ENCODE data around the gene PSMA7.
A peak's percentile ranks its signal among the peaks of the same experiment; 100 is the strongest.

Gene PSMA7

GRCh38 chr20:62174021-62174804, 31.0 kb upstream of the PSMA7 start:
- DNase-seq (ENCODE audit: insufficient read length, low spot score) (no peak), FAIRE-seq (peak; percentile 68)

- DNase-seq (ENCODE audit: insufficient read length, low spot score) (no peak), FAIRE-seq (peak; percentile 83)
These were observed 29.5 kb upstream of the PSMA7 start for GRCh38 chr20:62172666-62173065.

GRCh38 chr20:62171245-62171644, 28.1 kb upstream of the PSMA7 start:
- FAIRE-seq (no peak), DNase-seq (ENCODE audit: insufficient read length, low spot score) (no peak)

- FAIRE-seq (no peak), DNase-seq (ENCODE audit: insufficient read length, low spot score) (no peak)
These were observed 27.3 kb upstream of the PSMA7 start for GRCh38 chr20:62170536-62170935.

DNA sequence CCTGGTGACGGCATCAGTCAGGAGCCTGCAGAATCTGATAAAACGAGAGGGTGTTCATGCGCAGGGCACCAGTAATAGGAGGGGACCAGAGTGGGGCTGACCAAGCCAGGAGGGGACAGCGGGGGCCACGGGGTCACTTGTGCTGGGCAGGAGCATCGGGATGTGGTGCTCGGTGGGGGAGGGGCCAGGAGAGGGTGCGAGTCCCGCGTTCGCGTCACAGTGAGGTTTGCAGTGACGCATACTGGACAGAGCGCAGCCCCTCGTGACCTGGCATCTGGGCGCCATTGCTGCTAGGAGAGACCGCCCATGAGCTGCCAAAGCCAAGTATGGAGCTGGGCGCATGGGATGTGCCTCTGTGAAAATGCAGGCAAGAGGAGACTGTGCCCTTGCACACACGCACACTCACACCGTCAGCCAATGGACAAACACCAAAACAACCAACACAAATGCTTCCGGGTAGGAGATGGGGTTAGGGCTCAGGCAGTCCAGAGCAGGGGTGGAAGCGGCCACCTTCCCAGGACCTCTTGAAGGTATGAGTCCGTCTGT, 25.8 kb upstream of the PSMA7 start:
- DNase-seq (ENCODE audit: insufficient read length, low spot score) (no peak), FAIRE-seq (peak; percentile 76)

- DNase-seq (ENCODE audit: insufficient read length, low spot score): no peak
- peak; percentile 90 for FAIRE-seq
These were observed 24.9 kb upstream of the PSMA7 start for GRCh38 chr20:62168061-62168460.

GRCh38 chr20:62167474-62167873, 24.3 kb upstream of the PSMA7 start:
- DNase-seq (ENCODE audit: insufficient read length, low spot score): no peak
- peak; percentile 58 for FAIRE-seq

GRCh38 chr20:62165762-62166399, 22.7 kb upstream of the PSMA7 start:
- DNase-seq (ENCODE audit: insufficient read length, low spot score): no peak
- peak; percentile 91 for FAIRE-seq

DNA sequence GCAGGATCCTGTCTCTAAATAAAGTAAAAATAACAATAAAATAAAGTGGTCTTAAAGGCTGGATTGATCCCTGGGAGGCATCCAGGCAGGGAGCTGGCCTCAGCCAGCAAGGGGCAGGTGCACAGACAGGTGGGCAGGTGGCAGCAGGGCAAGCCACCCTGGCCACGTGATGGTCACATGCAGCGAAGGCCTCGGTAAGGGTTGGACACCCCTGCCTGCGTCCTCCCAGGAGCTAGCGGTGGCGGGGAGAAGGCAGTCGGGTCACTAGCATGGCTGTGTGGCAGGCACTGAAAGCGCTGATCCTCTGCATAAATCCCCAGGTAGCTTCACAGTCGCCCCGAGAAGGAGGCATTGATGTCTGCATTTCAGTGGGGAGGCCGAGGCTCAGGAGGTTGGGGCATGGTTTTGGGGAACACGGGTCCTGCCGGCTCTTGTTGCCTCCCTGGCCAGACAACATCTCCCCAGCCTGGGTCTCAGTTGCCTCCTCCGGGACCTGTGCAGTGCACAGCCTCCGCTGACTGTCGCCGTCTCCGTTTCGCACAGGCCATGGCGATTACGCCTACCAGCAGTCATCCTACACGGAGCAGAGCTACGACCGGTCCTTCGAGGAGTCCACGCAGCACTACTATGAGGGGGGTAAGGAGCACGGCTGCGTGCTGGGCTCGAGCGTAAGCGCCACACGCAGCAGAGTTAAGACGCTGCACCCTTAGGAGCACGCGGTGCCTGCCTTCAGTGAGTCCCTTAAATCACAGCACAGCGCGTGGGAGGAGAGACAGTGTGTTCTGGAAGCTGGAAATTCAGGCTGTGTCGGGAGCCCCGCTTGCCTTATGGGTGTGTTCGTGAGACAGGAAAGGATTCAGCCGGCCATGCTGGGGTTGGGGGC, 21.9 kb upstream of the PSMA7 start:
- DNase-seq (ENCODE audit: insufficient read length, low spot score) (no peak), FAIRE-seq (peak; percentile 74)

- DNase-seq (ENCODE audit: insufficient read length, low spot score) (no peak), FAIRE-seq (no peak)
These were observed 21.0 kb upstream of the PSMA7 start for GRCh38 chr20:62163986-62164762.

DNA sequence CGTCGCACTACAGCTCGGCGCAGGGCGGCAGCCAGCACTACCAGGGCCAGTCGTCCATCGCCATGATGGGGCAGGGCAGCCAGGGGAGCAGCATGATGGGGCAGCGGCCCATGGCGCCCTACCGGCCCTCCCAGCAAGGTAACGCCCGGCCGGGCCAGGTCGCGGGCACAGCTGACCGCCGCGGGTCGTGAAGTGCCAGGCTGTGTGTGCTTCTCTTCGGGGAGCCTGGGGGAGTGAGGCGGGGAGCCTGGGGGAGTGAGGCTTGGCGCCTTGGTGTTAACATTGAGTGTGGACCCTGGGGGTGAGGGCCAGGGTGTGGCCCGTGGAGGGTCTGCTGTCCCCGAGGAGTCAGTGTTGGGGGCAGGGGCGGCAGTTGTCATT, 20.3 kb upstream of the PSMA7 start:
- DNase-seq (ENCODE audit: insufficient read length, low spot score): no peak
- FAIRE-seq: peak; percentile 52

- DNase-seq (ENCODE audit: insufficient read length, low spot score) (no peak), FAIRE-seq (peak; percentile 94)
These were observed 19.7 kb upstream of the PSMA7 start for GRCh38 chr20:62162765-62163484.

DNA sequence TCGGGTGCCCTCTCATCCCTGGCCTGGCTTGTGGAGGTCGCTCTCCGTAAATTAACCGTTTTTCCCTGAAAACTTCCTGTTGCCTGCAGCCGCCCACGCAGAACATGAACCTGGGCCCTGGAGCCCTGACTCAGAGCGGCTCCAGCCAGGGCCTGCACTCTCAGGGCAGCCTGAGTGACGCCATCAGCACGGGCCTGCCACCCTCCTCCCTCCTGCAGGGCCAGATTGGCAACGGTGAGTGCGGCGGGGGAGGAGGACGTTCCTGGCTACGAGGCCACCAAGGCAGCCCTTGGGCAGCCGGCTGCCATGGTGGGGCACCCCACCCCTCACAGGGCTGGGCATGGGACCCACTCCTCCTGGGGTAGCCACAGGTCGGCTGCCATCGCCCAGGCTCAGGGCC, 18.2 kb upstream of the PSMA7 start:
- FAIRE-seq: peak; percentile 100
- peak; percentile 94 for DNase-seq (ENCODE audit: insufficient read length, low spot score)

DNA sequence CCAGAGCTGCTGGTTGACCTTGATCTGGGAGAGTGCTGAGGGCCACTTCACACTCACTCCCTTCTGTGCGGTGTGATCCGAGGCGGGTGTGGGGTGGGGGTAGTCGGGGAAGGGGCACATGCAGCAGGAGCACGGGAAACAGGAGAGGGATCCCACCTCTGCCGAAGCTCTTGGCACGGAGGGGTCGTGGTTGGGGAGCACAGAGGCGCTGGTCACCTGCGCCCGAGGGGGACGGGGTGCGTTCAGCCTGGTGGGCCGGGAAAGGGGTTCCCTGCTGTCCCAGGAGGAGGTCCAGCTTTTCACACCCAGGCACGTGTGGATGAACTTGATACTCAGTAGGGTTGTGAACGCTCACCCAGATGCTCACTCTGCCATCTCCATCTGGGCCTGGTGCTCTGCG, 17.7 kb upstream of the PSMA7 start:
- no peak for DNase-seq (ENCODE audit: insufficient read length, low spot score)
- no peak for FAIRE-seq

- no peak for DNase-seq (ENCODE audit: insufficient read length, low spot score)
- no peak for FAIRE-seq
These were observed 17.1 kb upstream of the PSMA7 start for GRCh38 chr20:62160253-62160652.

DNA sequence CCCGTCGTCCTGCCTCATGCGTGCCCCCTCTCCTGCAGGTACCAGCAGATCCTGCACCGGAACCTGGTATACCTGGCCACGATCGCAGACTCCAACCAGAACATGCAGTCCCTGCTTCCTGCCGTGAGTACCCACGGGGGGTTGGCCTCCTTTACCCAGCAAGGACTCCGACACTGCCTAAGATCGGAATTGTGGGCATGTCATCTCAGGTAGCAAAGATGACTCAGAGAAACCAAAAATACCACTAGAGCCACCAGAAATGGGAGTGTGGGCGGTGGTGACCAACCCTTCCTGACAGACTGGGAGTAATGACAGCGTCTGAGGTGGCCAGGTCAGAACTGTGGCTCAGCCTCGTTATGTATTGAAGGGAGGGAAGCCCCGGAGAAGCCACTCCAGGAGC, 16.6 kb upstream of the PSMA7 start:
- DNase-seq (ENCODE audit: insufficient read length, low spot score) (peak; percentile 86), FAIRE-seq (peak; percentile 99)

GRCh38 chr20:62159052-62159451, 15.9 kb upstream of the PSMA7 start:
- DNase-seq (ENCODE audit: insufficient read length, low spot score): no peak
- peak; percentile 87 for FAIRE-seq

GRCh38 chr20:62158541-62158940, 15.3 kb upstream of the PSMA7 start:
- DNase-seq (ENCODE audit: insufficient read length, low spot score): no peak
- FAIRE-seq: peak; percentile 86

DNA sequence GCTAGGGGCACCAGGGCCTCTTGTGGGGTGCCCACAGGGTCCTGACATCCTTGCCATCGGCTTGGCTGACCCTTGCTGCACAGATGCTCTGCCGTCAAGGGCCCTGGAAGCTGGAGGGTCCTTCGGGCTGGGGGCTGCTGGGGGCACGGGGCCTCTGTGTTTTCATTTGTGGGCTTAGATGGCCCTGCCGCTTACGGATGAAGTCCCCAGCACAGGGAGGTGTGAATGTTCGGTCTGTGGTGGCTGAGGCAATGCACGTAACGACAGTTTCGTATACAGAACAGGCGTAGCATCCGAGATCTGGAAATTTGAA, 14.8 kb upstream of the PSMA7 start:
- no peak for DNase-seq (ENCODE audit: insufficient read length, low spot score)
- no peak for FAIRE-seq
